GM23248 (cell line): ENCODE measurements around the gene ADAM15. TPM values are rescaled to one million over a fixed set of nuclear protein-coding genes. Genes with fewer than 3 reads are reported as not detected.

Experiments used
- DNase-seq: peaks from one replicate; pipeline ENCODE4 v3.0.0-alpha.2; 2015
- H2AFZ ChIP-seq: fragments of 200-600 bp; sonication (generic); 2 replicates; pipeline ENCODE4 v1.6.1; 2016; ENCODE audit warnings: antibody characterized with exemption
- H3F3A ChIP-seq: fragments of 200-600 bp; sonication (generic); 2 replicates; pipeline ENCODE4 v1.6.1; 2016; ENCODE audit warnings: mild to moderate bottlenecking, antibody characterized with exemption, mixed run types; ENCODE audit not compliant: insufficient read depth
- H3K27ac ChIP-seq: fragments of 200-600 bp; sonication (generic); 2 replicates; pipeline ENCODE4 v1.5.1; 2016; ENCODE audit warnings: mild to moderate bottlenecking
- H3K27me3 ChIP-seq: fragments of 200-600 bp; sonication (generic); replicated peaks from 2 replicates; pipeline ENCODE4 v1.6.1; 2016; ENCODE audit warnings: mild to moderate bottlenecking; ENCODE audit not compliant: insufficient read depth
- H3K36me3 ChIP-seq: fragments of 200-600 bp; sonication (generic); 2 replicates; pipeline ENCODE4 v1.6.1; 2016; ENCODE audit warnings: low read depth, mild to moderate bottlenecking
- H3K4me1 ChIP-seq: fragments of 200-600 bp; sonication (generic); 2 replicates; pipeline ENCODE4 v1.6.1; 2016; ENCODE audit warnings: mild to moderate bottlenecking; ENCODE audit not compliant: insufficient read depth
- H3K4me2 ChIP-seq: fragments of 200-600 bp; sonication (generic); one replicate; pipeline ENCODE4 v1.6.1; 2016; ENCODE audit warnings: mild to moderate bottlenecking; ENCODE audit not compliant: unreplicated experiment
- H3K4me3 ChIP-seq: fragments of 200-600 bp; sonication (generic); 2 replicates; pipeline ENCODE4 v1.5.1; 2016; ENCODE audit warnings: mild to moderate bottlenecking
- H3K79me2 ChIP-seq: fragments of 200-600 bp; sonication (generic); 2 replicates; pipeline ENCODE4 v1.6.1; 2016; ENCODE audit warnings: mild to moderate bottlenecking; ENCODE audit not compliant: insufficient read depth
- H3K9ac ChIP-seq: fragments of 200-600 bp; sonication (generic); 2 replicates; pipeline ENCODE4 v1.6.1; 2016; ENCODE audit warnings: mild to moderate bottlenecking
- H3K9me2 ChIP-seq: fragments of 200-600 bp; sonication (generic); 2 replicates; pipeline ENCODE4 v1.6.1; 2016; ENCODE audit warnings: mixed run types, mild to moderate bottlenecking, moderate library complexity; ENCODE audit not compliant: insufficient read depth
- H3K9me3 ChIP-seq: fragments of 200-600 bp; sonication (generic); one replicate; pipeline ENCODE4 v1.6.1; 2017; ENCODE audit warnings: low read depth
- H4K20me1 ChIP-seq: fragments of 200-600 bp; sonication (generic); 2 replicates; pipeline ENCODE4 v1.6.0; 2016; ENCODE audit not compliant: insufficient read depth
- EZH2 ChIP-seq: fragments of 200-600 bp; sonication (generic); IDR thresholded peaks from 2 replicates; pipeline ENCODE4 v1.6.1; 2018; ENCODE audit warnings: antibody characterized with exemption, mild to moderate bottlenecking; ENCODE audit not compliant: insufficient read depth, poor library complexity, severe bottlenecking
- EZH2phosphoT487 ChIP-seq: fragments of 200-600 bp; sonication (generic); IDR thresholded peaks from 2 replicates; pipeline ENCODE4 v1.6.1; 2018; ENCODE audit warnings: antibody characterized with exemption, moderate library complexity, mild to moderate bottlenecking, low read depth; ENCODE audit not compliant: insufficient read depth
- WGBS, 2 experiments: methylation state at CpG; one replicate each; pipeline ENCODE4 v1.1.6; 2015 to 2017; ENCODE audit warnings: low lambda C conversion rate in 2 of 2, low coverage in 1 of 2; ENCODE audit errors: missing lambda C conversion rate in 2 of 2; 5-methylcytosine and 5-hydroxymethylcytosine counted together
- in situ Hi-C: fragments of 300-500 bp; cut with MboI; formaldehyde crosslinking; loops from 2 replicates; pipeline ENCODE4 v1.15.0; 2020
- polyA plus RNA-seq: library from polyadenylated mRNA; unstranded; fragments of >200 nt; fragmentation: Nextera tagmentation; extraction: Ambion mirVana; gene quantifications from 2 replicates; pipeline ENCODE4 v1.2.1, GENCODE V29; 2016
- total RNA-seq: library from RNA; depleted of rRNA; stranded (reverse); fragments of >200 nt; shearing (Covaris generic); gene quantifications from 2 replicates; pipeline ENCODE4 v1.2.3, GENCODE V29; 2014; rRNA removed

ADAM15 gene
- total RNA-seq (85.6 and 109 TPM in 2 replicates), polyA plus RNA-seq (73.0 and 80.4 TPM in 2 replicates)

- no peak for TF ChIP-seq EZH2phosphoT487
- TF ChIP-seq EZH2, result no peak
- WGBS, 2 experiments, result 1% methylated on average over 52 to 77 of the region's 99 CpGs
- H3K4me3 ChIP-seq, result peak within 1 kb of the TSS; percentile 74
- H3K9ac ChIP-seq, result peak within 1 kb of the TSS; percentile 75
- peak within 1 kb of the TSS; percentile 84 for H3K4me2 ChIP-seq
- H3K9me2 ChIP-seq, result no peaks in the 10 kb centered on the region
- H3K36me3 ChIP-seq, result no peaks in the 10 kb centered on the region
- no peaks in the 10 kb centered on the region for H3K27me3 ChIP-seq
- peaks cover 10% of the 10 kb centered on the region for H3F3A ChIP-seq
- in situ Hi-C loops, result no loop called here
- DNase-seq, result peak; percentile 88
- peak within 1 kb of the TSS; percentile 29 for H3K27ac ChIP-seq
- H3K79me2 ChIP-seq, result no peaks in the 10 kb centered on the region
- no peaks in the 10 kb centered on the region for H3K9me3 ChIP-seq
- peaks cover 9% of the 10 kb centered on the region for H3K4me1 ChIP-seq
- no peaks in the 10 kb centered on the region for H4K20me1 ChIP-seq
- peak within 1 kb of the TSS; percentile 90 for H2AFZ ChIP-seq
Measured at GRCh38 chr1:155050560-155051341, at the start of gene ADAM15. Gene ADAM15 (plus strand): TSS chr1:155051316. CDS start chr1:155051387, 71 bp downstream.

- H3K27me3 ChIP-seq, result no peaks in the 10 kb centered on the region
- peaks cover 27% of the 10 kb centered on the region for H3K4me1 ChIP-seq
- H3K36me3 ChIP-seq, result no peaks in the 10 kb centered on the region
- 0 to 2% methylated on average over 8 to 11 of the region's 11 CpGs for WGBS, 2 experiments
- H2AFZ ChIP-seq, result peak overlapping the region; percentile 69
- no peaks in the 10 kb centered on the region for H3K9me2 ChIP-seq
- H3K4me3 ChIP-seq, result peak overlapping the region; percentile 80
- no peak for DNase-seq
- no peaks in the 10 kb centered on the region for H3F3A ChIP-seq
- H3K27ac ChIP-seq, result peak overlapping the region; percentile 67
- no peak for TF ChIP-seq EZH2phosphoT487
- no peak for TF ChIP-seq EZH2
- peak overlapping the region; percentile 89 for H3K4me2 ChIP-seq
- H3K79me2 ChIP-seq, result peaks cover 35% of the 10 kb centered on the region
- peak overlapping the region; percentile 75 for H3K9ac ChIP-seq
- no peaks in the 10 kb centered on the region for H4K20me1 ChIP-seq
- in situ Hi-C loops, result no loop called here
- no peaks in the 10 kb centered on the region for H3K9me3 ChIP-seq
Measured at GRCh38 chr1:155001425-155001674, 49.8 kb upstream of the ADAM15 start.

GRCh38 chr1:155001675-155002463, 49.2 kb upstream of the ADAM15 start:
- Histone ChIP-seq H3K27ac (peak overlapping the region; percentile 67), H3K9ac (peak overlapping the region; percentile 75), H3K36me3 (no peaks in the 10 kb centered on the region), H3K4me1 (peaks cover 27% of the 10 kb centered on the region), H3K9me3 (no peaks in the 10 kb centered on the region), H3K27me3 (no peaks in the 10 kb centered on the region), H3F3A (no peaks in the 10 kb centered on the region), H3K79me2 (peaks cover 40% of the 10 kb centered on the region), H3K9me2 (no peaks in the 10 kb centered on the region), H2AFZ (peak overlapping the region; percentile 69), H3K4me2 (peak overlapping the region; percentile 89), H4K20me1 (no peaks in the 10 kb centered on the region), H3K4me3 (peak overlapping the region; percentile 80)
- peak; percentile 100 for DNase-seq
- 1% methylated on average over 20 to 33 of the region's 38 CpGs for WGBS, 2 experiments
- TF ChIP-seq EZH2, result no peak
- TF ChIP-seq EZH2phosphoT487, result no peak
- in situ Hi-C loops, result no loop called here

GRCh38 chr1:155002464-155003226, 48.5 kb upstream of the ADAM15 start, which contains the start of gene ZBTB7B:
Gene ZBTB7B (plus strand): TSS chr1:155002802. CDS start chr1:155014661, 11,859 bp downstream.
- H3K36me3 ChIP-seq, result no peaks in the 10 kb centered on the region
- H4K20me1 ChIP-seq, result no peaks in the 10 kb centered on the region
- peak within 1 kb of the TSS; percentile 71 for H2AFZ ChIP-seq
- TF ChIP-seq EZH2phosphoT487 (no peak), EZH2 (no peak)
- H3K4me3 ChIP-seq, result peak within 1 kb of the TSS; percentile 98
- no peaks in the 10 kb centered on the region for H3K27me3 ChIP-seq
- H3K4me1 ChIP-seq, result peaks cover 27% of the 10 kb centered on the region
- peak within 1 kb of the TSS; percentile 86 for H3K9ac ChIP-seq
- H3K79me2 ChIP-seq, result peaks cover 48% of the 10 kb centered on the region
- no peaks in the 10 kb centered on the region for H3F3A ChIP-seq
- peak within 1 kb of the TSS; percentile 94 for H3K4me2 ChIP-seq
- DNase-seq, result peak; percentile 57
- H3K9me2 ChIP-seq, result no peaks in the 10 kb centered on the region
- no peaks in the 10 kb centered on the region for H3K9me3 ChIP-seq
- peak within 1 kb of the TSS; percentile 67 for H3K27ac ChIP-seq
- 1 to 2% methylated on average over 12 to 35 of the region's 35 CpGs for WGBS, 2 experiments
- in situ Hi-C loops, result no loop called here
